Measurements from ENCODE around the gene REEP2. TPM values are rescaled to one million over a fixed set of nuclear protein-coding genes. Genes with fewer than 3 reads are reported as not detected.

REEP2 gene
- total and polyA plus RNA-seq, 4 donors: 0.29 to 1.1 (median 0.91) TPM

DNA sequence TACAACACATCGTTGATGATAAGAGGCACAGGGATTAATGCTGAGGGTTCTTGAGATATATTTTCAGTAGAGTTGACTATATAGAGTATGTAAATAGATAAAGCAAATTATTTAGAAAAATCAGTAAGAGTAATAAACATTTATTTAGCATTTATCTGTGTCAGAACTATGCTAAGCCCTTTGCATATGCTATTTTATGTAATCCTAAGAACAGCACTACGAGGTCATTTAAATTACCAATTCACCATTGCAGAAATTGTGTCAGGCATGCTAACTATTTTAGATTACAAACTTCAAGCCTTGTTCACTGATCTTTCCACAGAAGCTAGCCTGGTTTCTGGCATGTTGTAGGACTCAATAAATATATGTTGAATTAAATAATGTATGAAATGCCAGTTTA lies 20.4 kb upstream of the REEP2 start:
- no peak for DNase-seq
- no peaks in the 10 kb centered on the region for H3K4me1 ChIP-seq (ENCODE audit: control insufficient read depth in 5 of 5, insufficient read depth in 5 of 5, low read length in 5 of 5)
- H3K27me3 ChIP-seq (ENCODE audit: control insufficient read depth in 3 of 3, insufficient read depth in 3 of 3, low read length in 2 of 3): no peaks in the 10 kb centered on the region
- no peak overlapping the region for H3K9ac ChIP-seq (ENCODE audit: insufficient read depth in 1 of 2, low read length in 2 of 2)
- no peak overlapping the region for H3K4me3 ChIP-seq
- no peak overlapping the region for H3K27ac ChIP-seq (ENCODE audit: low read depth in 1 of 2, low read length in 1 of 2)
- no peaks in the 10 kb centered on the region for H3K9me3 ChIP-seq (ENCODE audit: control insufficient read depth in 4 of 4, insufficient read depth in 3 of 4, low read length in 3 of 4)
- no peak for ATAC-seq (ENCODE audit: insufficient read depth, low FRiP score)
- 89 to 92% methylated on average over 2 of the region's 2 CpGs for WGBS, 2 donors
- H3K36me3 ChIP-seq (ENCODE audit: control insufficient read depth in 4 of 4, insufficient read depth in 4 of 4, low read length in 4 of 4): peaks cover 34 to 57% (median 51%) of the 10 kb centered on the region in 4 donors
- TF ChIP-seq, protein P1, sequence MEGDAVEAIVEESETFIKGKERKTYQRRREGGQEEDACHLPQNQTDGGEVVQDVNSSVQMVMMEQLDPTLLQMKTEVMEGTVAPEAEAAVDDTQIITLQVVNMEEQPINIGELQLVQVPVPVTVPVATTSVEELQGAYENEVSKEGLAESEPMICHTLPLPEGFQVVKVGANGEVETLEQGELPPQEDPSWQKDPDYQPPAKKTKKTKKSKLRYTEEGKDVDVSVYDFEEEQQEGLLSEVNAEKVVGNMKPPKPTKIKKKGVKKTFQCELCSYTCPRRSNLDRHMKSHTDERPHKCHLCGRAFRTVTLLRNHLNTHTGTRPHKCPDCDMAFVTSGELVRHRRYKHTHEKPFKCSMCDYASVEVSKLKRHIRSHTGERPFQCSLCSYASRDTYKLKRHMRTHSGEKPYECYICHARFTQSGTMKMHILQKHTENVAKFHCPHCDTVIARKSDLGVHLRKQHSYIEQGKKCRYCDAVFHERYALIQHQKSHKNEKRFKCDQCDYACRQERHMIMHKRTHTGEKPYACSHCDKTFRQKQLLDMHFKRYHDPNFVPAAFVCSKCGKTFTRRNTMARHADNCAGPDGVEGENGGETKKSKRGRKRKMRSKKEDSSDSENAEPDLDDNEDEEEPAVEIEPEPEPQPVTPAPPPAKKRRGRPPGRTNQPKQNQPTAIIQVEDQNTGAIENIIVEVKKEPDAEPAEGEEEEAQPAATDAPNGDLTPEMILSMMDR (IDR thresholded peaks at IDR 0.05; ENCODE audit: control extremely low read depth, extremely low read depth): no peak

- WGBS, 2 donors: 91 to 94% methylated on average over 1 of the region's 1 CpG
- Histone ChIP-seq H3K36me3 (ENCODE audit: control insufficient read depth in 4 of 4, insufficient read depth in 4 of 4, low read length in 4 of 4) (peaks cover 37 to 67% (median 51%) of the 10 kb centered on the region in 4 donors), H3K4me1 (ENCODE audit: control insufficient read depth in 5 of 5, insufficient read depth in 5 of 5, low read length in 5 of 5) (no peaks in the 10 kb centered on the region), H3K4me3 (no peak overlapping the region), H3K9me3 (ENCODE audit: control insufficient read depth in 4 of 4, insufficient read depth in 3 of 4, low read length in 3 of 4) (no peaks in the 10 kb centered on the region), H3K27me3 (ENCODE audit: control insufficient read depth in 3 of 3, insufficient read depth in 3 of 3, low read length in 2 of 3) (no peaks in the 10 kb centered on the region), H3K27ac (ENCODE audit: low read depth in 1 of 2, low read length in 1 of 2) (no peak overlapping the region), H3K9ac (ENCODE audit: insufficient read depth in 1 of 2, low read length in 2 of 2) (no peak overlapping the region)
- DNase-seq (no peak), ATAC-seq (ENCODE audit: insufficient read depth, low FRiP score) (no peak)
- TF ChIP-seq, protein P1 (IDR thresholded peaks at IDR 0.05; ENCODE audit: control extremely low read depth, extremely low read depth): no peak
These were observed 13.8 kb upstream of the REEP2 start for GRCh38 chr5:138425079-138425478.

GRCh38 chr5:138435943-138436342 lies 2.9 kb upstream of the REEP2 start:
- no peak overlapping the region for H3K27ac ChIP-seq (ENCODE audit: low read depth in 1 of 2, low read length in 1 of 2)
- peaks cover 0 to 17% (median 0%) of the 10 kb centered on the region in 5 donors for H3K4me1 ChIP-seq (ENCODE audit: control insufficient read depth in 5 of 5, insufficient read depth in 5 of 5, low read length in 5 of 5)
- 86 to 88% methylated on average over 5 of the region's 5 CpGs for WGBS, 2 donors
- TF ChIP-seq, protein P1 (IDR thresholded peaks at IDR 0.05; ENCODE audit: control extremely low read depth, extremely low read depth): no peak
- H3K36me3 ChIP-seq (ENCODE audit: control insufficient read depth in 4 of 4, insufficient read depth in 4 of 4, low read length in 4 of 4): peaks cover 25 to 38% (median 27%) of the 10 kb centered on the region in 4 donors
- no peaks in the 10 kb centered on the region for H3K27me3 ChIP-seq (ENCODE audit: control insufficient read depth in 3 of 3, insufficient read depth in 3 of 3, low read length in 2 of 3)
- H3K9me3 ChIP-seq (ENCODE audit: control insufficient read depth in 4 of 4, insufficient read depth in 3 of 4, low read length in 3 of 4): no peaks in the 10 kb centered on the region
- H3K4me3 ChIP-seq: no peak overlapping the region
- DNase-seq: no peak
- ATAC-seq (ENCODE audit: insufficient read depth, low FRiP score): no peak
- H3K9ac ChIP-seq (ENCODE audit: insufficient read depth in 1 of 2, low read length in 2 of 2): no peak overlapping the region

All from lung (tissue), 12 donors.